ENCODE data around the gene PARD6G.

The PARD6G gene

GRCh38 chr18:80108739-80109675 lies 138.3 kb downstream of the PARD6G start, which contains the start of gene ADNP2:
TSS of gene ADNP2 (plus strand) at chr18:80109262. CDS start at chr18:80117543, 8,281 bp downstream.
- peak; percentile 97 for DNase-seq (ENCODE audit: low spot score)

DNA sequence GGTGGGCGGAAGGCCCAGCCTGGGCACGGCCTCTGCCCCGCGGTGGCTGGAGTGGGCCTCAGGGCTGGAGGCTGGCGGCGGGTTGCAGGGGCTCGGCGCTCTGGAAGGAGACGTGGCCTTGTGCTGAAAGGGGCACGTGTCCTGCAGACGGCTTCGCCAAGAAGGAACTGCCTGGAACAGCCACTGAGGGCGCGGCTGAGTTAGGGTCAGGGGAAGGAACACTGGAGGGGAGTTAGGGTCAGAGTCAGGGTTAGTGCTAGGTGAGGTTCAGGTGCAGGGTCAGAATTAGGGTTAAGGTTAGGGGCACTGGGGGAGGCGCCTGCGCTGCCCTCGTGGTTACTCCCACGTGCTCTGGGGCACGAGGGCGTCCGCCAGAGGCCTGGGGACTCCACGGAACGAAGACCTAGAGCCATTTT lies 139.2 kb downstream of the PARD6G start:
- DNase-seq (ENCODE audit: low spot score), result no peak

DNA sequence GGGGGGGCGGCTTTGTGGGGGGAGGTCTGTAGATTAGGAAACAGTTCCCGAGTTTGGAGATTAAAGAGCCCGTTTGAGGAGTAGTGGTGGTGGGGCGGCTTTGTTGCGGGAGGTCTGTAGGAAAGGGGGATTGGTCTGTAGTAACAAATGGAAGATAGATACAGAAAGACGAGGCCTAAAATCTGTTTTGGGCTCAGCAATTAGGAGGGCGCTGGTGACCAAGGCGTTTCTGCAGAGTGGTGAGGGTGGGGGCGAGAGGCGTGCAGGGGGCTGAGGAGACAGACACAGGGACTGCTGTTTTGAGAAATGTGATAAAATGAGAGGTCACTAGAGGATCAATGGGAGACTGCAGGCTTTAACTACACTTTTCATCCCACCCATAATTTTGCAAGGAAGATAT lies 139.9 kb downstream of the PARD6G start:
- DNase-seq (ENCODE audit: low spot score), result no peak
